DMS79 treated with DMSO at 0.1 percent for 48 hours (cell line): Measurements from ENCODE around the gene EXOSC10.
"Not testable (repeated sequence)": the region's sequence is repeated elsewhere in the genome, so short reads cannot be mapped to it uniquely, and the experiment has no call there.

Experiments
- DNase-seq: peaks from one replicate; lab custom pipeline; 2025; lab: John Stamatoyannopoulos, UW

EXOSC10 gene

DNA sequence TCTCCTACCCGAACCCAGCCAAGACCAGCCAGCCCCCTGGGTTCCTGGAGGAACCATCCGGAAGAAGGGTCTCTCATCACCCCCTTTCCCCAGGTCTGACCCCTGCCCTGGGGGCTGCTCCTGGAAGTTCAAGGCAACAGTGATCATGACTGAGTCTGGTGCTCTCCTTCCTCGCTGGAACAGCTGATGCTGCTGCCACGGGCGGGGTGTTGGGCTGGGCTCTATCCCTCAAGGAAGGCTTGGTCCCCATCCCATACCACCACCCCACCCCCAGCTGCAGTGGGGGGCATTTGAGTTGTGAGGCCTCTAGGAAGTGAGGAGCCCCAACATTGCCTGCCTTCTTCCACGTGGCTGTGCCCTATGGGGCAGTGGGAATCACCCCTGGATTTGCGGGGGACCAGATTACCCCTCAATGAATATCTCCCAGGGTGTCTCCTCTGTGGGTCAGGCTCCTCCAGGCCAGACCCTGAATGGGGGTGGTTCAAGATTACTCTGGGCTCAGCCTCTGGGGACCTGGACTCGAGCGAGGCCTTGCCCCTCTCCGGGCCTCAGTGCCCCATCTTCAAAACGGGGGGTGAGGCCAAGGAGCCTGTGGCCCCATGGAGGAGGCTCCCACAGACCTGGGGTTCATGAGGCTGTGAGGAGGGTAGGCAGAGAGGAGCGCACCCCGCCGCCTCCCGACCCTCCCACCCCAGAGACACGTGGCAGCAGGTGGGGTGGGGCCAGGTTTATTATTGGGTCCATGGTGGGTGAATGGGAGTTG, 55.4 kb downstream of the EXOSC10 start:
- no peak for DNase-seq

DNA sequence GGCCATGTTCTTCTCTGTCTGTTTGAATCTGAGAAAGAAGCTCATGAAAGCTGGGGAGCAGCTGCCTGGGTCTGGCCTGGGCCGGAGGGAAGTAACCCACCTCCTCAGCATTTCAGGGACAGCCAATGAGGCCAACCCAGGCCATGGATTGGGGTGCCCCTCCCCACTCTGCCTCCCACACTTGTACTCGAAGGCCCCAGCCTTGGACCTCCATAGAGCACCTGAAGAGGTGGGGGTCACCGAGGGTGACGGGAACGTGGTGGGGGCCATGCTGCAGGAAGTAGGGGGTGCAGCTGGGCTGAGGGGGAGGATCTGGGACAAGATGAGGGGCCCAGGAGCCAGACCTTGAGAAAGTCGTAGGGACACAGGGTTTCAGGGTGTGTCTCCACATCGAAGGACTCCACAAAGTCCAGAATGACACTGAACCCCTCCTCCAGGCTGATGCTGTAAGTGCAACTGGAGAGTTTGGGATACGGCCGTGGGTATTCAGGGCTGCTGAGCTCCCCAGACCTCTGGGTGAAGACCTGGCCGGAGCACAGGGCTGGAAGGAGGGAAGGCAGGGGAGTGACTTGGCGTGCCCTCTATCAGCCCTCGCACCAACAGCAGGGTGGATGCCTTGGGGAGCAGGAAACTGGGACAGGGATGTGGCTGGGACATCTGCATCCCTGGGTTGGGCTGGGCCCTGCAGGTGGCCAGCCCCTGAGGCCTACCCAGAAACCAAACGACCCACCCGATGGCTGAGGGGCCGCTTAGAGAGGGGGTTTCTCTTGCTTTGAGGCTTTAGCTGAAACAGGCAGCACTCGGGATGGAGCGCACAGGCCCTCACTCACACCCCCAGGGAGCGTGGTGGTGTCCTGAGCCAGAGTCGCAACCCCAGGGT, 56.4 kb downstream of the EXOSC10 start:
- DNase-seq: no peak

DNA sequence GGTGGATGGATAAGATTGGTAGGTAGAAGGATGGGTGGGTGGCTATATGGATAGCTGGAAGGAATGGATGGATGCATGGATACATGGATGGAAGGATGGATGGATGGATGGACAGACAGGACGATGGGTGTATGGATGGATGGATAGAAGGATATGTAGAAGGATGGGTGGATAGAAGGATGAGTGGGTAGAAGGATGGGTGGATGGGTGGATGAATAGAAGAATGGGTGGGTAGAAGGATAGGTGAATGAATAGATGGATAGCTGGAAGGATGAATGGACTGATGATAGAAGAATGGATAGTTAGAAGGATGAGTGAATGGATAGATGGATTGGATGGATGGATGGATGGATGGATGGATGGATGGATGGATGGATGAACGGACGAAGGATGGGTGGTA, 57.6 kb downstream of the EXOSC10 start:
- DNase-seq: no peak

DNA sequence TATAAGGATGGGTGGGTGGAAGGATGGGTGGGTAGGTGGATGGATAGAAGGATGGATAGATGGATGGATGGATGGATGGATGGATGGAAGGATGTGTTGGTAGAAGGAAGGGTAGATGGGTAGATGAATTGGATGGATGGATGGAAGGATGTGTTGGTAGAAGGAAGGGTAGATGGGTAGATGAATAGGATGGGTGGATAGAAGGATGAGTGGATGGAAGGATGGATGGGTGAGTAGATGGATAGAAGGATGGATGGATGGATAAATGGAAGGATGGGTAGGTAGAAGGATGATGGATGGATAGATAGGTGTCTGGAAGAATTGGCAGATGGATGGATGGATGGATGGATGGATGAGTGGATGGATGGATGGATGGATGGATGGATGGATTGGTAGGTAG, 58.6 kb downstream of the EXOSC10 start:
- no peak for DNase-seq

DNA sequence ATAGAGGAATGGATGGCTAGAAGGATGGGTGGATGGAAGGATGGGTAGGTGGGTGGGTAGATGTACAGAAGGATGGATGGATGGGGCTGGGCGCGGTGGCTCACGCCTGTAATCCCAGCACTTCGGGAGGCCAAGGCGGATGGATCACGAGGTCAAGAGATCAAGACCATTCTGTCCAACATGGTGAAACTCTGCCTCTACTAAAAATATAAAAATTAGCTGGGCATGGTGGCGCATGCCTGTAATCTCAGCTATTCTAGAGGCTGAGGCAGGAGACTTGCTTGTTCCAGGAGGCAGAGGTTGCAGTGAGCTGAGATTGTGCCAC, 59.6 kb downstream of the EXOSC10 start:
- not testable (repeated sequence) for DNase-seq

DNA sequence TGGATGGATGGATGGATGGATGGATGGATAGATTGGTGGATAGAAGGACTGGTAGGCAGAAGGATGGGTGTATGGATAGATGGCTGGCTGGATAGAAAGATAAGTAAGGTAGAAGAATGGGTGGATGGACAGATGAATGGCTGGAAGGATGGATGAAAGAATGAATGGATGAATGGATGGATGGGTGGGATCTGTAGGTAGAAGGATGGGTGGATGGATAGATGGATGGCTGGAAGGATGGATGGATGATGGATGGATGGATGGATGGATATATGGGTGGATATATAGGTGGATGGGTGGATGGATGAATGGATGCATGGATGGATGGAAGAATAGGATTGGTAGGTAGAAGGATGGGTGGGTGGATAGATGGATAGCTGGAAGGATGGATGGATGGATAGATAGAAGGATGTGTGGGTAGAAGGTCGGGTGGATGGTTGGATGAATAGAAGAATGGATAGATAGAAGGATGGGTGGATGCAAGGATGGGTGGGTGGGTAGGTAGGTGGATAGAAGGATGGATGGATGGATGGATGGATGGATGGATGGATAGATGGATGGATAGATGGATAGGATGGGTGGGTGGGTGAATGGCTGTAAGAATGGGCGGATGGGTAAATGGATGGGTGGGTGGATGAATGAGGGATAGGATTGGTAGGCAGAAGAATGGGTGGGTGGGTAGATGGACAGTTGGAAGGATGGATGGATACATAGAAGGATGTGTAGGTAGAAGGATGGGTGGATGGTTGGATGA, 60.1 kb downstream of the EXOSC10 start:
- no peak for DNase-seq

DNA sequence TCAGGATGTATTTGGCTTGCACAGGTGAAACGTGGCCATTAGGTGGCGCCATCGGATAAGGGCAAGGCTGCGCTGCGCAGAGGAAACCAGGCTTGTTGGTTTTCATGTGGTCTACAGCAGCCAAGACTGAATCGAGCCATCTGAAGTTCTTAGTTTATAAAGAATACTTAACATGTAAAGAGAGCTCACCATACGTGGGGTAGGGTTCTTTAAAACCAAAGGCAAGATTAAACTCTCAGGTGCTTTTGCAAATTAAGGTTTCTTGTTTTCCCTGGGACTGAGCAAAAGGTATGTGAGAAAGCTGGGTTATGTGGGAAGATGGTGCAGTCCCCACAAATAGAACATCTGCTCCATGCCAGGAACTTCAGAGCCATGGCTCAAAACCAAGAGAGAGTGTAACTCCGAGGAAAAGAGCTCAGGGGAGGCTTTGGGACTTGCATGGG, 61.9 kb downstream of the EXOSC10 start:
- peak; percentile 92 for DNase-seq

DNA sequence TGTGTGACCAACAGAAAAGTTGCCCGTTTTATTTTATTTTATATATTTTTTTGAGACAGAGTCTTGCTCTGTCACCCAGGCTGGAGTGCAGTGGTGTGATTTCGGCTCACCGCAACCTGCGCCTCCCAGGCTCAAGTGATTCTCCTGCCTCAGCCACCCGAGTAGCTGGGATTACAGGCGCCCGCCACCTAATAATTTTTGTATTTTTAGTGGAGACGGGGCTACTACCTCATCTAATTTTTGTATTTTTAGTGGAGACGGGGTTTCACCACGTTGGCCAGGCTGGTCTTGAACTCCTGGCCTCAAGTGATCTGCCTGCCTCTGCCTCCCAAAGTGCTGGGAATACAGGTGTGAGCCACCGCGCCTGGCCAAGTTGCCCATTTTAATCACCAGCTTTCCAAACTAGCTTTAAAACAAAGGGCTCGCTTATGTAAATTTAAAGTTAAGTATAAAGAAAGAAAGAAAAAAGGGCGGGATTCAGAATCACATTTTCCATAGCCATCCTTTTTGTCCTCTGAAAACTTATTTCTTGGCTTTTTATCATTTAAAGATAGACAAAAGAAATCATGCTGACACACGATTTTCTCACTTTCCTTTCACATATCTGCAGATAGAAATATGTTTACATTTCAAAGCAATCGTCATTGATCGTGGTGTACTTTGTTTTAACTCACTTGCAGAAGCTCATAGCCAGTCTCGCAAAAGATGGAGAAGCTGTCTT, 62.5 kb downstream of the EXOSC10 start:
- not testable (repeated sequence) for DNase-seq

DNA sequence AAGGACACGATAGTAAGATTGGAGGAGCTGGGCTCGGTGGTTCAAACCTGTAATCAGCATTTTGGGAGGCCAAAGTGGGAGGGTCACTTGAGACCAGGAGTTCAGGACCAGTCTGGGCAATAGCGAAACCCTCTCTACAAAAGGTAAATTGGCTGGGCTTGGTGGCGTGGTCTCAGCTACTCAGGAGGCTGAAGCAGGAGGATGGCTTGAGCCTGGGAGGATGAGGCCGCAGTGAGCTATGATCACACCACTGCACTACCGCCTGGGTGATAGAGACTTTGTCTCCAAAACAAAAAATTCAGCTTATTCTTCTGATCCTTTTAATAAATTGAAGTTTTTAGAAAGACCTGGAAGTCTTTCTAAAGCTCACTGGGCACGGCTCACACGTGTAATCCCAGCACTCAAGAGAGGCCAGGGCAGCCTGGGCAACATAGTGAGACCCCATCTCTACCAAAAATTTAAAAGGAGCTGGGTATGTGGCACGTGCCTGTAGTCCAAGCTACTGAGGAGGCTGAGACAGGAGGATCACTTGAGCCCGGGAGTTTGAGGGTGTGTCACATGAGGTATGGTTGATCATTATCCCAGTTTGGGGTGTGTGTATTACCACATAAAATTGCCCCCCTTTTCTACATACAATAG, 67.9 kb downstream of the EXOSC10 start:
- no peak for DNase-seq

DNA sequence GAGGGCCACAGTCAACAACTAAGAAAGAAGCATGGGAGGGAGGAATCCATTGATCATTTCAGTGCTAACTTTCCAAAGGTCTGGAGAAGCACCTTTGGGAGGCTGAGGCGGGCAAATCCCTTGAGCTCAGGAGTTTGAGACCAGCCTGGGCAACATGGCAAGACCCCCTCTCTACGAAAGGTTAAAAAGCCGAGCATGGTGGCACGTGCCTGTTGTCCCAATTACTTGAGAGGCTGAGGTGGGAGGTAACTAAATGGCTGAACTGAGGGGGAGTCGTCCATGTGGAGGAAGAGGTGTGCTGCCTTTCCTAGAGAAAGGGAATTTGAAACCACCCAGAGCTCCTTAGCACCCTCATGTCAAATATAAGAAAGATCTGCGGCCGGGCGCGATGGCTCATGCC, 68.8 kb downstream of the EXOSC10 start:
- no peak for DNase-seq

DNA sequence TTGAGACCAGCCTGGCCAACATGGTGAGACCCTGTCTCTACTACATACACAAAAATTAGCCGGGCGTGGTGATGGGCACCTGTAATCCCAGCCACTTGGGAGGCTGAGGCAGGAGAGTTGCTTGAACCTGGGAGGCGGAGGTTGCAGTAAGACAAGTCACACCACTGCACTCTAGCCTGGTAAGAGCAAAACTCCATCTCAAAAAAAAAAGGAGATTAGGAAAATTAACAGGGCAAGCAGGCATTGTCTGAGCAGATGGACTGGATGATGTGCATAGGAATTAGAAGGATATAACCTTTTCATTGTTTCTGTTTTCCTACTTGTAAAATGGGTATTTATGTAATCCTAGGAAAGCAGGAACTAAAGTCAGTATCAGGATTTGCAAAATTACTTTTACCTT, 71.7 kb downstream of the EXOSC10 start:
- no peak for DNase-seq

DNA sequence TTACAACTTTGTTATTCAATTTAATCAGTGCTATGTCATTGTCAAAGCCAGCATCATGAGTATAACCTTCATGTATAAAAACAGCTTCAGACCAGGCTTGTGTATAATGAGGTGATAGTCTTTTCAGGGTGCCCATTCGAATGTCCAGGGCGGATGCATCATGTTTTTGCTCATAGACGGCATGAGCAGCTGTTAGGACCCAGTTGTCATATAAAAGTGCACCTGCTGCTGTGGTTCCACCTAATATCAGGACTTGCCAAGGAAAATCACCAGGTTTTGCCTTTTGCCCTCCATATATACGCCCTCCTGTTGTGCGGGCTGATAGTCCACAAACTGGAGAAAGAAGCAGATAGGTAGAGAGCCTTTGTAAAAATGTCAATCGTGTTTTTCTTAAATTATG, 72.4 kb downstream of the EXOSC10 start:
- no peak for DNase-seq

DNA sequence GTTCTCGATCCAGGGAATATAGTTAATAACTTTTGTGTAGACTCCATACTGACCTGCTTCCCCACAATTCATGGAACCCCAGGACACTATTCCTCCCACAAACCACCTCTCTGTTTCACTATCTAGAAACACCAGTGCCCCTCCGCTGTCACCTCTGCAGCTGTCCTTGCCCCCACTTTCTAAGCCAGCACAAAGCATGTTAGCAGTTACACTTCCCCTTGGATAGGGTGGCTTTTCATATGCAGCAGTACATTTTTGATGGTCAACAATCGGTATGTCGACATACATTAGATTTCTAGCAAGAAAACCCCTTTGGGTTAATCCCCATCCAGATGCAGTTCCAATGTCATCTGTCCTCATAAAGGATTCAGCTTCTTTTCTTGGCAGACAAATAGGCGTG, 72.8 kb downstream of the EXOSC10 start:
- DNase-seq: no peak

DNA sequence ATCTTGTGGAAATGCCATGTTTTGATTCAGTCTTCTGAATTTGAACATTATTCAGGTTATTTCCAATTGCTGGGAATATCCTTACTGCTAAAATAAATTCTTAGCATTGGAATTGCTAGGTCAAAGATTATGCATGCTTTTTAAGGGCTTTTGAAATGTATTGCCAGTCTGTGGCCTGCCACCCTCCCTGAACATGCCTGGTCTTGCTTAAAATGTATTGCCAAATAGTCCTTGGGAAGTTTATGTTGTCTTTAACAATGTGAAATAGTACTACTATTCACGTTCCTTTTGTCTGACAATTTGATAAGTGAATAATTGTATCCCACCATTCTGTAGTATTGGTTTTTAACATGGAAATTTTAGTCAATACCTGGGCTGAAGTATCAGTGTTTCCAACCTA, 73.6 kb downstream of the EXOSC10 start:
- DNase-seq: no peak

DNA sequence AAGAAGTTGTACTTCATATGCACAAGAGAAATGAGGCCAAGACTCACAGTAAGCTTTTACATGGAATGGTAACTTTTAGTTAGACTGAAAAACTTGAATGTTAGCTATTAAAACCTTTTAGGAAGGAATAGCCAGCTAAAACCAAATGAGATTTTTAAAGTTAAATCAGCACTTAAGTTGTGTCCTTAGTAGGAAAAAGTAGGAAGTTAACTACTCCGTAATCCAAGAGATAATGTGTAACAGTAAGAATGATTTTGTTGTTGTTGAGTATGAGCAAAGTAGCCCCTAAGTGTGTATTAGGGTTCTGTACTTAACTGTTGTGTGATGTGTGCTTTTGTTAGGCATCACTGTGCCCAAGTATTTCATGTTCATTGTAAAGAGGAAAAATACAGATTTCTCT, 74.1 kb downstream of the EXOSC10 start:
- no peak for DNase-seq

DNA sequence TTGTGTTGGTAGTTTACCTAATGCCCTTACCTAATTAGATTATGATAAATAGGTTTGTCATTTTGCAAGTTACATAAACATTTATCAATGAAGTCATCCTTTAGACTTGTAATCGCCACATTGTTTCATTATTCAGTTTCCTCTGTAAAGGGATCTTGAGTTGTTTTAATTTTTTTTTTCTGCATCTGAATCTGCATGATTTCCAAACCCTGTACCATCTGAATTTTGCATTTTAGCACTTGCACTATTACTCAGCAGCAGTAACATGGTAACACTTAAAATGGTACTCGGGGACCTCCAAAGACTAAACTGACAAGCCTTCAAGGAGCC, 74.8 kb downstream of the EXOSC10 start:
- DNase-seq: no peak

DNA sequence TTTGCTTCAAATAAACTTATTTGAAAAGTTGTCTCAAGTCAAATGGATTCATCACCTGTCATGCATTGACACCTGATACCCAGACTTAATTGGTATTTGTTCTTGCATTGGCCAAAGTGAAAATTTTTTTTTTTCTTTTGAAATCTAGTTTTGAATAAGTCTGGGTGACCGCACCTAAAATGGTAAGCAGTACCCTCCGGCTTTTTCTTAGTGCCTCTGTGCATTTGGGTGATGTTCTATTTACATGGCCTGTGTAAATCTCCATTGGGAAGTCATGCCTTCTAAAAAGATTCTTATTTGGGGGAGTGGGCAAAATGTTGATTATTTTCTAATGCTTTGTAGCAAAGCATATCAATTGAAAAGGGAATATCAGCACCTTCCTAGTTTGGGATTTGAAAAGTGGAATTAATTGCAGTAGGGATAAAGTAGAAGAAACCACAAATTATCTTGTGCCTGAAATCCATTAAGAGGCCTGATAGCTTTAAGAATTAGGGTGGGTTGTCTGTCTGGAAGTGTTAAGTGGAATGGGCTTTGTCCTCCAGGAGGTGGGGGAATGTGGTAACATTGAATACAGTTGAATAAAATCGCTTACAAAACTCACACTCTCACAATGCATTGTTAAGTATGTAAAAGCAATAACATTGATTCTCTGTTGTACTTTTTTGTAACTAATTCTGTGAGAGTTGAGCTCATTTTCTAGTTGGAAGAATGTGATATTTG, 75.4 kb downstream of the EXOSC10 start:
- no peak for DNase-seq

DNA sequence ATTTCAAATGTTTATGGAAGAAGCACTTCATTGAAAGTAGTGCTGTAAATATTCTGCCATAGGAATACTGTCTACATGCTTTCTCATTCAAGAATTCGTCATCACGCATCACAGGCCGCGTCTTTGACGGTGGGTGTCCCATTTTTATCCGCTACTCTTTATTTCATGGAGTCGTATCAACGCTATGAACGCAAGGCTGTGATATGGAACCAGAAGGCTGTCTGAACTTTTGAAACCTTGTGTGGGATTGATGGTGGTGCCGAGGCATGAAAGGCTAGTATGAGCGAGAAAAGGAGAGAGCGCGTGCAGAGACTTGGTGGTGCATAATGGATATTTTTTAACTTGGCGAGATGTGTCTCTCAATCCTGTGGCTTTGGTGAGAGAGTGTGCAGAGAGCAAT, 76.5 kb downstream of the EXOSC10 start:
- DNase-seq: no peak

DNA sequence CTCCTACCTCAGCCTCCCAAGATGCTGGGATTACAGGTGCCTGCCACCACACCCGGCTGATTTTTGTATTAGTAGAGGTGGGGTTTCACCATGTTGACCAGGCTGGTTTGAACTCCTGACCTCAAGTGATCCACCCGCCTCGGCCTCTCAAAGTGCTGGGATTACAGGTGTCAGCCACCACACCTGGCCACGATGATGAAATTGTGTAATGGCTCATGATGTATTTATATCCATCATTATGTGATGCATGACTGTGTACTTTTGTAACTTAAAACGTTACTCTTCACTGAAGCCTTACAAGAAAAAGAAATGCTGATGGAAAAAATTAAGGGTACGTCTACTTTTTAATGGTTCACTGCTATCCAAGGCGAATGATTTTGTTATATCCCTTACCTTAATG, 79.7 kb downstream of the EXOSC10 start:
- no peak for DNase-seq

DNA sequence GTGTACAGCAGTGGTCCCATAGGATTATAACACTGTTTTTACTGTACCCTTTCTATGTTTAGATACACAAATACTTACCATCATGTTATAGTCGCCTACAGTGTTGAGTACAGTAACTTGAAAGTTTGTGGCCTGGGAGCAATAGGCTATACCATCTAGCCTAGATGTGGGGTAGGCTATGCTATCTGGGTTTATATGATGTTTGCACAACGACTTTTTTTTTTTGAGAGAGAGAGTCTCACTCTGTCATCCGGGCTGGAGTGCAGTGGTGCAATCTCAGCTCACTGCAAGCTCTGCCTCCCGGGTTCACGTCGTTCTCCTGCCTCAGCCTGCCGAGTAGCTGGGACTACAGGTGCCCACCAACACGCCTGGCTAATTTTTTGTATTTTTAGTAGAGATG, 80.3 kb downstream of the EXOSC10 start:
- DNase-seq: not testable (repeated sequence)
